Stimulated activated CD4-positive, alpha-beta T cell treated with anti-CD3 and anti-CD28 coated beads, Interleukin-4, amount 100 ng/mL, for 24 hours (primary cell): ENCODE results near the gene KRT75.
"Not testable (repeated sequence)": the region's sequence is repeated elsewhere in the genome, so short reads cannot be mapped to it uniquely, and the experiment has no call there.

Source experiments
- DNase-seq: peaks from one replicate; pipeline ENCODE4 v3.0.0-alpha.2; 2020

Gene KRT75

DNA sequence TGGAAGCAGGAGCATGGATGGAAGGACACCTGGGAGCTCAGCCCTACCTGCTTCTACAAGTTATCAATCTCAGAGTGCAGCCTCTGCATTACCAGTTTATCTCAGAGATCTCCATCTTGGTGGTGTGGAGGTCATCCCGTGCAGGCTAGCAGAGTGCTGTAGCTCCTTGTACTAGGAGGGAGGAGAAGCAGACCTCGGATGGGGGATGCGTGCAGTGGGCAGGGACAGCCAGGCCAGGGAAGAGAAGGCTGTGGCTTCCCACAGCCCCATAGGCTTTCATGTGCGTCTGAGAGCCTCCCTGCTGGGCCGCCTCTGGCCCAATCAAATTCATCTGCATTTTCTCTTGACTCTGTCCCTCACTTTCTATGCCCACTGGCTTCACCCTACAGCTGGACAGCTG lies 19.2 kb downstream of the KRT75 start:
- DNase-seq, result no peak

DNA sequence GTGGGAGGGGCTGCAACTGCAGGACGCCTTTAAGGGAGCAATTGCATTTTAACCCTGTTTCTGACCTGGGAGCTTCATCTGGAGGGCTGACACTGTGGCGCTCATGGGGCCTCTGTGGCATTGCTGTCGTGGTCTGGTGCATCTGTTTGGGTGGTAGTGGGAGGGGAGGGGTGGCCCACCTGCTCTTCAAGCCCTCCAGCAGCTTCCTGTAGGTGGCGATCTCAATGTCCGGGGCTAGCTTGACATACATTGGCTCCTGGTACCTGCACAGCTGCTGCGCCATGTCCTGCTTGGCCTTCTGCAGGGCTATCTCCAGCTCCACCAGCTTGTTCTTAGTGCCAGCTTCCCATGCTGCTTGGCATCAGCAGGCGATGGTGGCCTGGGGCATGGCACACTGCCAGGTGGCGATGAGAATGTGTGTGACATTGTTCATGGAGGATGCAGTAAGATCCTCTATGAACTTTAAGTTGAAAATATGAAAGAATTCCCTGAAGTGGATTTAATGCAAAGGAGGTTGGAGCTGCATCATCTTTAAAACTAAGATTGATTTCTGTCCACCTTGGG lies 20.3 kb downstream of the KRT75 start:
- no peak for DNase-seq

DNA sequence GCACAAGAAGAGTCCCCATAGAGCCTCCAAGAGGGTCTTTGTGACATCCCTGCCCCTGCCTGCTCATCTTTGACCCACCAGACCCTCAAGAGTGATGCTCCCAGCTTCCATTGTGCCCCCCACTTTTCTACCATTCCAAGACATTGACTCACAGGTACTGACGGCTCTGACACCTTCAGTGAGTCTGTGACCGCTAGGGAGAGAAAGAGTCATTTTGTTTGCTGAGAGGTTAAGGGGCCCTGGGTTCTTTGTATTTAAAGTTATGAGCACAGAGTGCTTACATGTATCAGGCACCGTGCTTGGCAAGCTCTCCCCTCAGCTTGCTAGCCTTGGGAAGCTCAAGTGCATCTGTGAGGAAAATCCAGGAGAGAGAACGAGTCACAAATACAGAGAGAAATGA lies 21.0 kb downstream of the KRT75 start:
- DNase-seq, result no peak

DNA sequence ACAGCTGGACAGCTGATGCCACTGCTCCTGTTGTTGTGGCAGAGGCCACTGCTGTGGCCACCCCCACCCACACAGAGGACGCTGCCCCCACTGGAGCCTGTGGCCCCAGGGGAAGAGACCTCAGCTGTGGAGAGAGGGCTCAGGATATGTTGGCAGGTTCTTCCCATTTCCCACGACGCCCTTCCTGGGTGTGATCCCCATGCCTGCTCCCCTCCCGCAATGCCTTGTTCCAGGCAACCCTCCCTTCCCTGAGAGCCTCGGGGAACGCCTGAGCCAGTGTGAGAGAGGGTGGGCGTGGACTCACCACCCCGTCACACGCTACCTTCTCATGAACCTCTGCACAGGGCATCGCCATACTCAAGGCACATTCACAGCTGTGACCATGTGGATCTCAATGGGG lies 22.4 kb downstream of the KRT75 start:
- no peak for DNase-seq

DNA sequence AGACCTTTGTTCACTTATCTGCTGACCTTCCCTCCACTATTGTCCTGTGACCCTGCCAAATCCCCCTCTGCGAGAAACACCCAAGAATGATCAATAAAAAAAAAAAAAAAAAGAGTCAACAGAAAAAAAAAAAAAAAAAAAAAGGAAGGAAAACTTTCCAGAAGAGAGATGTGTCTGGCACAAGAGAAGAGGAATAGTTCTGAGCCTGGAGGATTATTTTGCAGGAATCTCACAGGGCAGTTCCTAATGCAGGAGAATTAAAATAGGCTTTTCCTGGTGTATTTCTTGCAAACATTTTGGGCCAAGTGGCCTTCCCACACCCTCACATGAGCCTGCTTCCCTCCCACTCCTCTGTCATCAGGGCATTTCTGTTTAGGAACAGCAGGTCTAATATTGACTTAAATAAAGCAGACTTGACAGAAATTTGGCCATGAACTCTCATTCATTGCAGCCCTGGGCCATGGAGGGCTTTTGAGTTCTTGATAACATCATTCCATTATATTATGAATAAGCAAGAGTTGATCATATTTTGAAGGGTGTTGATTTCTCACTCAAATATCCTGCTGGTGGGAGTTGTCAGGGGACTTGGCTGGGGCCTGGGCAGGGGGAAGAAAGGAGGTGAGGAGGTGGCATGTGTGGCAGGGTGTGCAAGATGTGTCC lies 23.5 kb downstream of the KRT75 start:
- not testable (repeated sequence) for DNase-seq

DNA sequence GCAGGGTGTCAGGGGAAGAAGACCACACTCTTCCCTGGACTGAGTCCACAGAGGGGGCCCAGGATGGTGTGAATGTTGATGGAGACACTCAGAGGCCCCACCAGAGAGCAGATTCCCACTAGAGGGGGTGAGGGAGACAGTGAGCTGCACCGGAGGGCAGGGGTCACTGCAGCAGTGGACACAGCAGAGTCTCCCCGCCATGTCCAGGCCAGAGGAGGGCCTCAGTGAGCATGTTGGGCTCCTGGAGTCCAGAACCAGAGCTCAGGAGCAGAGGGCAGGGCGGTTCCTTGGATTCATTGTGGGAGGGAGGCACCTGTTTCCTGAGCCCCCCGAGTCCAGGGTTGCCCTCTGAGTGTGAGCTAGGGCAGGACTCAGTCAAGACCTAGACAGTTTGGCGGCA lies 26.3 kb downstream of the KRT75 start:
- DNase-seq, result no peak

DNA sequence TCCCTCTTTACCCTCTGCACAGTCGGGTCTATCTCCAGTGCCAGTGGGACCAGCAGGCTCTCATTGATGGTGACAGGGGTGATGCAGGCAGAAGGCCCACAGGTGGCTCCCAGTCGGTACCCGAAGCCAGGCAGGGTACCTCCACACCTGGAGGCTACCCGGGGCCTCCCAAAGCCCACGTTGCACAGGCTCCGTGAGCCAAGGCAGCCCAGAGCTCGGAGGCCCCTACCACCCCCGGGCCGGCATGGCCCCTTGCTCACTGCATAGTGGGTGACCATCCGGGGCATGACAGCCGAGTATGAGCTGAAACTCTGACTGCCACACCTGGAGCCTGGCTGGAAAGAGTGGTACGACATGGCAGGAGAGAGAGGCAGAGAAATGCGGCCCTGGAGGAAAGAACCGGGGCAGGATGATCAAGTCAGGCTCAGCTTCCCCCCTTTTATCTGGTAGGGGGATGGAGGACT lies 28.2 kb downstream of the KRT75 start, which contains the start of gene KRT82:
Gene KRT82, minus strand, starts transcription at position 414 of the 464 bp plus-strand sequence. Its CDS starts 58 bp downstream, at position 356.
- DNase-seq, result no peak

DNA sequence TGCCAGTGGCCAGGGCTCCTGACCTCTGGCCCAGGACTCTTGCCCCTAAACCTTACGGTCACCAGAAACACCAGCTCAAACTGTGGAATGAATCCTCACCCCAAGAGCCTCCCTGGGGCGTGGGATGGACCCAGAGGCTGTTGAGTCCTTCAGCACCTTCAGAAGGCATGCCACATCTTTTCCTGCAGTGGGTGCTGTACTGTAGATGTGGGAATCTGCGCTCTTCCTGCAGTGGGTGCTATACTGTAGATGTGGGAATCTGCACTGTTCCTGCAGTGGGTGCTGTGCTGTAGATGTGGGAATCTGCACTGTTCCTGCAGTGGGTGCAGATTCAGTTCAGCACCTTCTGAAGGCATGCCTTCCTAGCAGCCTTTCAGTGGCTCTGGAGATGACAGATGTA lies 29.2 kb downstream of the KRT75 start:
- DNase-seq, result no peak

DNA sequence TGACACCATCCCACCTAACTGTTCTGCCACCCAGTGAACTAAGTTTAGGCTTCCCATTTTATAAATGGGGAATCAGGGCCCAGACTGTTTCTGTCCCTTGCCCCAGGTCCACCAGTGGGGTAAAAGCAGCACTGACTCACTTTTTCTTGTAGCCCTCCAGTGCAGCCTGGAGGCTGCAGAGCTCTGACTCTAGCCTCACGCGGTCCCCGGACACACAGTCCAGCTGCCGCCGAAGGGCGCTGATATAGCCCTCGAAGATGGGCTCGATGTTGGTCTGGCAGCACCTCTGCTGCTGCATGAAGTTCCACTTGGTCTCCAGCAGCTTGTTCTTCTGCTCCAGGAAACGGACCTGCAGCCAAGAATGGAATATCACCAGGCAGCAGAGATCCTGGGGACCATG lies 30.6 kb downstream of the KRT75 start:
- no peak for DNase-seq

DNA sequence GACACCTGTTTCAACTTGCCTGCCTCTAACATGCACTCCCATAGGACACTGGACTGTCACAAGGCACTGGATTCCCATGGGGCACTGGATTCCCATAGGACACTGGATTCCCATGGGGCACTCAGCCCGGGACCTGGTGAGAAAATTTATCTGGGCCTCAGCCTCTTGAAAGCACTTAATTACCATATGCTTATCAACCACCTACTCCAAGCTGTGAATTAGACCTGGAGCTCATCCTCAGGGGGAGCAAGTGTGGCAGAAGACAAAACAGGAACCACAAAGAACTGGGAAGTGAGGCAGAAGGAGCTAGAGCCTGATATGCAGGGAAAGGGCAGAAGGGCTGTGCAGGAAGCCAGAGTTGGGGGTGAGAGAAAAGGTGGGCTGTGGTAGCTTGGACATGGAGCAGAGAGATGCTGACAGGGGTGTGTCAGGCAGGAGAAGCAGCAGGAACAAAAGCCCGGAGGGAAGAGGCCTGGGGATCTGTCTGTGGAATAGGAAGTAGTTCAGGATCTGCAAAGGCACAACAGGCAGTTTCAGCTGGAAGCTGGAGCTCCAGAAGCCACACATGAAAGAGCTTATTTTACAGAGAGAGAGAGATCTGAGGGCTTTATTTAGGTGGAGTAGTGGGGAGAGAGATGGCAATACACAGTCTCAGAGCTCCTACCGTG lies 31.2 kb downstream of the KRT75 start:
- no peak for DNase-seq

DNA sequence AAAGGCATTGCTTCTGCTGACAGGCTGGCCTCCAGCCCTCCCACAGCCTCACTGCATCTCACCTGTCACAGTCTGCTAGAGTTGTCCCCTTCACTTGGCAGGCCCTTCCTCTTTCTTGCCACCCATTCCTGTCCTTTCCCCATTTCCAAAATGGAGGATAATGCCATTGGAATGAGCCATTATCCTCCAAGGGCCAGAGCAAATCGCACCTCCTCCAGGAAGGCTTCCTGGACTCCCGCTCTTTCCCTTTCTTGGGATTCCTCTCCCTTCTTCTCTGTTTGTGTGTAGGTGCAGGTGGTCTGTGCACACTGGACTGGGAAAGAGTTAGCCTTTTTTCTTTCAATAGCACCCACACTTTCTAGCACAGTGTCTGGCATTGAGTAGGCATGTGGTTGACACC lies 31.8 kb downstream of the KRT75 start:
- no peak for DNase-seq

DNA sequence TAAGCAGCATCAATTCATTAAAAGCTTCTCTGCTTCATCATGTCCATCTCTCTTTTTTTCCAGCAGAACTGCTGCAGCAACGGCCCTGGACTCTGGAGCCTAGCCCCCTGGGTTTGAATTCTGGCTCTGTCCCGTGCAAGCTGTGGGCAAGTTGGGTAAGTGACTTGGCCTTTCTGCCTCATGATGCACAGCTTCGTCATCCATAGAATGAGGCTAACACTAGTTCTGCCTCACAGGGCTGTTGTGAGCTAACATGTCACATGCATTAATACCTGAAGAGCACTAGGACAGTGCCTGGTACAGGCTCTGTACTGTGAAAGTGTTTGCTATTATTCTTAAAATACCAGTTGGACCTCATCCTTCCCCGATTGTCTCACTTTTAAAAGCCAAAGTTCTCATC lies 32.2 kb downstream of the KRT75 start:
- no peak for DNase-seq

DNA sequence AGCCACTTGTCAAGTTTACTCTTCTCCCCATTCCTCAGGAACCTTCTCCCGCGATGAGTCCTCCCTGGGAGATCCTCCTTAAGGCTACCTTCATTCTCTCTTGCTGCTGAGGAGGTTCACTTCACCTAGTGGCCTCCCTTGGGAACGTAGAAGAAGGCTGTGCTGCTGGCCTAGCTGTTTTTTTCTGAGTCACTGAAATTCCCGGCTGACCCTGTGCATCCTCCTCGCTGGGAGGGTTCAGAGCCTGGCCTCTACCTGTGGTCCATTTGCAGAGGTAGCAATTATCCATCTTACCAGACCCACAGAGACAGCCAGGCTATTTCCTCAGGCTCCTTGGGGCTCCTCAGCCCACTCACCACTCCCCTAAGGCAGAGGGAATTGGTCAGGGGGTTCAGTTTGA lies 32.6 kb downstream of the KRT75 start:
- no peak for DNase-seq

DNA sequence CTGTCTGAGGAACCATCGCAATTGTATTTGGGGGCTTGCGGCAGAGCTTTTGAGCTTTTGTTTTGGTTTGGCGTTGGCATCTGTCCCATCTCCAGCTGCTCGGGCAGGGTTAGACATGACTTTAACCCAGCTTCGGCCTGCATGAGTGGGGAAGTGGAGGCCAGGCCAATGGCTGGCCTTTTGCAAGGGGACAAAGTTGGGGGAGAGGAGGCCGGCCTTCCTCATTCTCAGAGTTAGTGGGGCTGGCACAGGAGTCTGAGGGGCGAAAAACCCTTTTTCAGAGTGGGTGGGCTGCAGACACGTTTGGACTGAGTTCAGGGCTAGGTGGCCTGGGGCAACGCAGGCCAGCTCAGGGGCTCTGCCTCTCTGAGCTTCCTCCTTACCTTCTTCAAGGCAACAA lies 33.3 kb downstream of the KRT75 start:
- no peak for DNase-seq

DNA sequence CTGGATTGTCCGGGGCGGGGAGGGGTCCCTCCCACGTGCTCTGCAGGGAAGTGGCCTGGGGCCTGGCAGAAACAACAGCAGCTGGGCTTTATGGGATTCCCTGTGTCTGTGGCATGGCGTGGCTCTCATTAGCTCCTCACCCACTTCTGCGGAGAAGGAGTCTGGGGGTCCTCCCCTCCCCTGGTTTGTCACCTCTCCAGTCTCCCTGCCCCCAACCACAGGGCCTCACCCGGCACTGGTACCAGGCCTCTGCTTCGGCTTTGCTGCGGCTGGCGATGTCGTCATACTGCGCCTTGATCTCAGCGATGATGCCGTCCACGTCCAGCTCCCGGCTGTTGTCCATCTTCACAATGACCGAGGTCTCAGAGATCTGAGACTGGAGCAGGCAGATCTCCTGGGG lies 34.4 kb downstream of the KRT75 start:
- DNase-seq, result no peak

DNA sequence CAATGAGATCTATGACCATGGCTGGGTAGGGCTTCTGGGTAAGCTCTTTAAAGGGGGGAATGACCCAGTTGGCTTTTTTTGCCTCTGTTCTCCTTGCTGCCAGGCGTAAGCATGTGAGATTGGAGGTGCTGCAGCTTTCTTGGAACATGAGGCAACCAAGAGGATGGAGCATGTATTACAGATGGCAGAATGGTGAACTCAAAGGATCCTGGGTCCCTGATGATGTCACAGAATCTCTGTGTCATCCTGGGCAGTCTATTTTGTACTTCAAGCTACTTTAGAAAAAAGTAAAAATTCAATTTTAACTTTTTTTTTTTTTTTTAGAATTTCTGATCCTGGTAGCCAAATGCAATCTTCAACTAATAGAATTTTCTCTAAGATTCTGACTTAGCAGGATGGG lies 36.0 kb downstream of the KRT75 start:
- no peak for DNase-seq

DNA sequence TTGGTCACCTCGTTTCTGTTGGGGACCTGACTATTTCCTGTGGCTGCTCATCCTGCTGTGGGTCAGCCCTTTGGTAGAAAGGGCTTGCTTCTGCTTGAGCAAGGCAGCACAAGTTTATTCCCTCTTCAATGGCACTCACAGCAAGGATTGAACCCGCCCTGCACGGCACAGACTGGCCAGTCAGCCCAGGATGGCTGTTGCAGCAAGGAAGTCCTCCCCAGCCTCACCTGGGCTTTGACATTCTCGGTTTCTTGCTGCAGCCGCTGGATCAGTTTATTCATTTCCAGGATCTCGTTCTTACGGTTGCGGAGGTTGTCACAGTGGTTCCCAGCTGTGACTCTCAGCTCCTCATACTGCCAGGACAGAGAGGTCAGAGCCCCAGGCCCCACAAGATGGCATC lies 37.5 kb downstream of the KRT75 start:
- no peak for DNase-seq

DNA sequence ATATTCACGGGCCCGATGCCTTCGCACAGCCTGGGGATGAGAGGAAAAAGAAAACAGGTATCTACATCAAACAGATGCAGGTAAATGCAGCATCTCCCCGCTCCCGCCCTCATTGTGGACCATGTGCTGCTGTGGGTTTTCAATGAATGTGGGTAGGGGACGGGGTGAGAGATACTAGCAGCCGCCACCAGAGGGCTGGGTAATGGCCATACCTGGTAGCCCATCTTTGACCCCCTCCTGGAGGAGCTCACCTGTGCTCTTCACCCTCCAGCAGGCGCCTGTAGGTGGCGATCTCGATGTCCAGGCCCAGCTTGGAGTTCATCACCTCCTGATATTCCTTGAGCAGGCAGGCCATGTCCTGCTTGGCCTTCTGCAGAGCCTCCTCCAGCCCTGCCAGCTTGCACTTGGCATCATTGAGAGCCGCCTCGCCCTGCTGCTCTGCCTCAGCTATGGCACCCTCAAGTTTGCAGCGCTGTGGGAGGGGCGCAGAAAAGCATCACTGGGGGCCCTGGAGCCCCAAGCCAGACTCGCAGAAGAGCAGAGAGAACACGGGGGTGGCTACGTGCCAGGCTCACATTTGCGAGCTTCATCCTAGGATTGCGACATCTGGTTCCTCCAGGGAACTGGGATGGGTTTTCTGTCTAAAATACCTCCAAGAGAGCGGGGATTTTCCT lies 38.3 kb downstream of the KRT75 start:
- no peak for DNase-seq

DNA sequence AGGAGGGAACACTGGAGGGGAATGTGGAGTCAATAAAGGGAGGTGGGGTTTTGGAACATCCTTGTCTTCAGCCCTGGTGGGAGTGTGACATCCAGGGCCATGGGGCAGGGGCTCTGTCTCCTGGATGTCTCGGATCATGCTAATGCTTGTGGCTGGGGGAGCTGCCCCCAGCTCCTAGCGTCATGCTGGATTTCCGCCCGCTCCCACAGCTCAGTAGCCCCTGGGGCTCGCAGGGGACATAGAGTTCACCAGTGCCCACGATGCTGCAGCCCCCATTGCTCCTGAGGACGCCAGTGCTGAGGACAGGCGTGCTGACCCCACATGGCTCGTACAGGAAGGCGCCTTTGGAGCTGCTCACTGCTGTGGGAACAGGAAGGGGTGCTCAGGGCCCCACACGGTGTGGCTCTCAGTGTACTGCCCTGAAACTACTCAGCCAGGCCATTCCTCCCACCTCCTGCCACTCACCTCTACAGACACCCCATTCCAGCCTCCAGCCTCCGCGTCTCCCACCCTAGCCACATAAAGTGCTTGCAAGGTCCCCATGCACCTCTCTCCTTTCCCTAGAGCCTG lies 39.2 kb downstream of the KRT75 start:
- no peak for DNase-seq

DNA sequence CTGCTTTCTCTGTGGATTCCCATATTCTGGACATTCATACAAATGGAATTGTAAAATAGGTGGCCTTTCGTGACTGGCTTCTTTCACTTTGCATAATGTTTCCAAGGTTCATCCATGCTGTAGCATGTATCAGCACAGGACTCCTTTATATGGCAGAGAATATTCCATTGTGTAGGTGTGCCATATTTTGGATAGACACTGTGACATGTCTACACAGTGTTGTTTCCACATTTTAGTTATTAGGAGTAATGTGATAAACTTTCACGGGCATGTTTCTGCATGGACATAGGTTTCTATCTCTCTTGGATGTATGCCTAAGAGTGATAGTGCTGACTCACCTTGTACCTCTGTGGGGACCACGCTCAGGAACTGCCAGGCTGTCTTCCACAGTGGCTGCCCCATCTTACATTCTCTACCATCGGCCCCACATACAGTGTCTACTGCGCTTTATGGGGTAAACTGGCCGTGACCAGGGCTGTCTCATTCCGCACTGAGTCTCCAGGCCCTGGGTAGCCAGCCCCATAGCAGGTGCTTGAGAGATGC lies 41.6 kb downstream of the KRT75 start:
- no peak for DNase-seq

DNA sequence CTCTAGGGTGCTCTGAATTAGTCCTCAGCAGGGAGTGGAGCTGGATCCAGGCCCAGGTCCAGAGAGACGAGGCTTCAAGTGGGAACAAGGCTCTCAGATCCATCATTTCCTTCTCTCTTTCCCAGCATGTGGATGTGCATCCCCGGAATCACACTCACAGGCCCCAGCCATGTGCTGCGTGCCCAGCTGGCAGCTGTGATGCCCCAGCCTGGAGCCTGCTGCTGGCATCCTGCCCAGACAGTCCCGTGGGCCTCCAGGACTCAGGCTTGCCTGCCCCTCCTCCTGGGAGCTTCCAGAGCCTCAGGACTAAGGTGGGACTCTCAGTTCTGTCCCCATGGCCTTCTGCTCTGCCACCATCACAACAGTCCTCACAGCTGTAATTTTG lies 42.6 kb downstream of the KRT75 start:
- no peak for DNase-seq

DNA sequence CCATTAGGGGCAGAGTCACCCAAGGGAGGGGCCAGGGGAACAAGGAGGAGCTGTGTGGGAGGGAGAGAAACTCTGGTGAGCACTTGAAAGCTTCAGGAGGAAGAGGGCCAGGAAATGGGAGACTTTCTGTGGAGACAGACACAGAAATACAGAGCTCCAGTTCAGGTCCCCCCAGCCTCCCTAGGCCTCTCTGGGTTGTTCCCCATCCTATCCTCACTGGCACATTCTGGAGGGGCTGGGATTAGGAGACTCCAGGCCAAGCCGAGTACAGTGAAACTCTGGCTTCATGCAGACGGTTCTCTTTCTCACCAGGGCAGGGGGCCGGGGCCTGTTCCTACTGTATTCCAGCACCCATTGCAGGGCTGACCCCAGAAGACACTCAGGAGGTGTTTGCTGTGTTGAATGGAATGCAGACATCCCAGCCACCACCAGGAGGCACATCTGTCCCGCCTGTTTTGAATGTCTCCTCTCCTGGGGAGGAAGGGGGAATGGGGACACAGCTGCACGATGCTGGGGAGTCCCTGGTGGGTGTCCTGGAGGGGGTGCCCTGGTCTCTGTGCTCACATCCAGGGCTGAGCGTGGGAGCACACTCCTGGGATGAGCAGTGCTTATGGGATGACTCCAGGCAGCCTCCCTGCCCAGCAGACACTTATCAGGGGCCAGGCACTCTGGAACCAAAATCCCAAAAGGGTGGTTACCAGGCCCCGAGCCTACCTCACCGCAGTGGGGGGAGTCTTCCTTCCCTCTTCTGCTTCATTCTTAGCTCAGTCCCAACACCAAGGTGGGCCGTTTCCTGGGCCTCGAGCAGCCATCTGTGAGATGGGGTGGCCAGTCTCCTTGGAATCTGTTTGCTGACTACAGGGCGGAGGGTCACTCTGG lies 43.2 kb downstream of the KRT75 start:
- DNase-seq, result peak; percentile 9
